Inferior parietal cortex (tissue), 1 donor: ENCODE data around the gene KDM3B.

ENCODE experiments used
- DNase-seq: peaks from one replicate; pipeline ENCODE4 v3.0.0-alpha.2; 2016; ENCODE audit errors: extremely low spot score

Gene KDM3B

DNA sequence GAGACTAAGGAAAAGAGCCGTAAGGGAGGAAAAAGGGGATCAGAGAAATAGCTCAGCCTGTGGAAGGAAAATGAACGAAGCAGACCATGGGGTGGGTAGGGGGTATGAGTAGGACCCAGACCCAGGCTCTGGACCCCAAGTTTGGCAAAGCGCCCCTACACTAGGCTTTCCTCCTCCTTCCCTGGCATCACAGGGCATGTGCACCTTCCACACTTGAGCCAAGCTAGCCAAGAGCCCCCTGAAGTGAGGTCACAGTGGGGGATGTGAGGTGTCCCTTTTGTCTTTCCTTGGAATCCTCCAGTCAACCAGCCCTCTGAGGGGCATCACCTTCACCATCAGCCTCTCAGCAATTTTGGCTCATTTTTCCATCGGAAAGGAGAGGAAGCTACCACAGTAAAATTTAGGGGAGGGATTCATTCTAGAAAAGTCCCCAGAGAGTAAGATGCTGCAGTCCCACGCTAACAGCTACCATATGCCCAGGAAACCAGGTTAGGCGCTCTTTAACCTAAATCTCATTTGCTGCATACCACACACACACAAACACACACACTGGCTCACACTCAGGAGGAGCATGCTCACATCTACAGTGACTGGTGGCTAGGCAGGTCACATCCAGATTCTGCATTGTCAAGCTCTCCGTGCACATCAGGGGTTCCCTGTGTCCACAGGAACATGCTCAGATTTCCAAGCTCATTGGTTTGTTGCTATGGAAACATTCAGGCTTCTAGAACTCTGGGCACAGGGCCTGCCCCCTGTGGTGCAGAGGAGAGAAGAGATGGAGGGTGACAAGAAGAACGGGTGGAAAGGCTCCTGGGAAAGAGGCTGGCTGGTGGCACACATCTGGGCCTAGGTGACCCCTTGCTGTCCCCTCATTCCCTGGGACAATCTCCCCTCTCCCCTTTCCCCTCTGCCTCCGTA lies 96.3 kb downstream of the KDM3B start:
- DNase-seq: peak; percentile 48

DNA sequence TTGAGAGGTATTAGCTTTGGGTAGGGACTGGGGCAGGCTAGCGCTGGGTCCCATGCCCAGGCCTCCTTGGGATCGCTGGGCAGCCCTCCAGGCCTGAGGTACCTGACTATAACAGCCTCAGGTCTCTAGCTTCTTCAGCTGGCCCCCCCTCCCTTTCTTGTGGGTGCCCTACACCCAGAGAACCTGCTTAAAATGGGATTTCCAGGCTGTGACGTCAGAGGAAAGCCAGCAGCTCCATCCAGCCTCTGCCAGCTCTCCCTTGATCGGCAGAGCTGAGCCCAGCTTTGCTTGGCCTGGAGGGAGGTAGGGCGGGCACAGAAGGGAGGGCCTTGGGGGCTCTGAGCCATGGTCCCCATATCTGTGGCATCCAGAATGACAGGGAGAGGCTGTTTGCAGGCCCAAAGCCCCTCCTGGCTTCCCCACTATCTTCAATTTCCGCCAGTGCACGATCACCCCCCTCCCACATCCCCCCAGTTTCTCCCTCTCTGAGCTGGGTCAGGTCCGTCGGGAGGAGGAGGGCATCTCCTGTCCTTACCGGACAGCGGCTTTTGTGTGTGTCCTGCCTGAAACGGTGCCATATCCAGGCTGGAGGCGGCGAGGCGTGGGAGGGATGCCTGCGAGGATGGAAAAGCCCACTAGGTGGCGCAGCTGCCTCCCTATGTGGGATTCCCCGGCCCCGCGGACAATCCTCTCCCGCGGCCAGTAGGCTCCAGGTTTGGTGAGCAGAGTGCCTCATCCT lies 97.2 kb downstream of the KDM3B start:
- peak; percentile 88 for DNase-seq

DNA sequence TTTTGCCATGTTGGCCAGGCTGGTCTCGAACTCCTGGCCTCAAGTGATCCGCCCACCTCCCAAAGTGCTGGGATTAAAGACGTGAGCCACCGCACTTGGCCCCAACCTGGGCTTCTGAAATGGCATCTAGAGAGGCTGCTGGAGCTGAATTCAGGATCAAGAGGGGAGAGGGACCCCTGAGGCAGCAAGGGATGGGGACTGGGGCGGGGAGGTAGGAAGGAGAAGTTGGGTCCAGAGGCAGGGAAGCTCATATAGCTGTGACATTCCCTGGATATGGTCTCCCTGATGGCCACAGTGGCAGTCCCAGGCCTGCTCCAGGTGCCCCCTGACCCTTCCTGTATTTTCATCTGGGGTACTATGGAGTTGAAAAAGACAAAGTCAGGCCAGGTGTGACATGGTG lies 98.5 kb downstream of the KDM3B start:
- no peak for DNase-seq

DNA sequence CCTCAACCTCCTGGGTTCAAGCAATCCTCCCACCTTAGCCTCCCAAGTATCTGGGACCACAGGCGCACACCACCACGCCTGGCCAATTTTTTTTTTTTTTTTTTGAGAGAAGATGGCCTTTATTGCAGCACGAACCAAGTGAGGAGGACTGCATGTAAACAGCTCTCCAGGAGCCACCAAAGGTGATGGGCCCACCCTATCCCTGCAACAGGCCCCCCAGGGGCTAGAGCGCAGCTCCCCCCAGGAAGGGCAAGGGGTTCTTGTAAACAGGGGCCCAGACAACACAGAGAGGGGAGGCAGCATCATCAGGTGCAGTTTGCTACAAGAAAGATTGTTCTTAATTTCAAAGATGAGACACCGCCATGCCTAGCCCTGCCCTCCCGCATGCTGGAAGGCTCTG lies 100.2 kb downstream of the KDM3B start:
- no peak for DNase-seq

- no peak for DNase-seq
Observed at GRCh38 chr5:138453590-138453989, 101.1 kb downstream of the KDM3B start.

- DNase-seq: no peak
Observed at GRCh38 chr5:138454121-138454520, 101.6 kb downstream of the KDM3B start.

DNA sequence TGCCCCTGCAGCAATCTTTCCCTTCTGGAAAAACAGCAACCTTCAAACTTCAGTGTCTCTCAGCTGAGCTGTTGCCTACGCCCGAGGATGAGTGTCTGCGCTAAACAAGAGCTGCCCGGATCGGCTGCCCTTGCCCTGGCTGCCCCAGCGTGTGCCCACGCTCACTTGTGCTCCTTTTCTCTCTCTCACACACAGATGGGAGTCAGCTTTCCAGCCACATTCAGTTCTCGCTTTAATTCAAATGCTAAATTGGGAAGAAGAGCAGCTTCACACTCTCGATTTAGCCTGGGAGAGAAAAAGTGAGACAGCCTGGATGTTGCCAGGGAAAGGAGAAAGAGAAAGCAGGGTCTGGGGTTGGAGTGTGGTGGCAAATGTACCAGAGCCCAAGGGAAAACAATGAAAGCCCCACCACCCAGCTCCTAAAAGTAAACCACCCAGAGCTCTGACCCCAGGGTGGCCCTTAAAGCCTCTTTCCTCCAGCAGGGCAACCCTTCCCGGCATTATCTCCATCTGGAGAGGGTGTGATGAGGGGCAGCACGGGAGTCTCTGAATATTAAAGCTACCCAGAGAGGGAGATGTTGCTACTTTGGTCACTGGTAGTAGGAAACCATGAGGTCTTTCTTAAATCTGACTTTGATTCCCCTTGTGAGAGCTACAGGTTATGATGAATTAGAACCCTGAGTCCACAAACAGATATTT lies 102.9 kb downstream of the KDM3B start:
- peak; percentile 71 for DNase-seq

- no peak for DNase-seq
Observed at GRCh38 chr5:138457531-138458275, 105.2 kb downstream of the KDM3B start.

- peak; percentile 42 for DNase-seq
Observed at GRCh38 chr5:138458384-138458783, 105.9 kb downstream of the KDM3B start.

DNA sequence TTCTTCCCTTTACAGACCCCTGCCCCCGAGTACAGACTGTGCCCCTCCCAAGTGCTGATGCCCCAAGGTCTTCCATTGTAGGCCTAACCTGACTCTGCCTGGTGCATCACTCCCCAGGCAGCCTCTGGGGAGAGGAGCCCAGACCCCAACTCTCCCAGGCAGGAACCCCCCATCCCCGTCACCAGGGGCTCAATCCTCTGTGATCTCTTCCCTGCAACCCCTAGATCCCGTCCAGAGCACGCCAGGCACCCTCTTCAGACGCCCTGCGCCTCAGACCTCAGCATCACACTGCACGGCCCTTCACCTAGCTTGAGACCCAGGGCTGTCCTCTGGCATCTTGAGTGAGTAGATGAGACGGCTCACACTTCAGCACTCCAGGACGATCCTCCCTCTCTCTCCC lies 106.4 kb downstream of the KDM3B start:
- DNase-seq: no peak

DNA sequence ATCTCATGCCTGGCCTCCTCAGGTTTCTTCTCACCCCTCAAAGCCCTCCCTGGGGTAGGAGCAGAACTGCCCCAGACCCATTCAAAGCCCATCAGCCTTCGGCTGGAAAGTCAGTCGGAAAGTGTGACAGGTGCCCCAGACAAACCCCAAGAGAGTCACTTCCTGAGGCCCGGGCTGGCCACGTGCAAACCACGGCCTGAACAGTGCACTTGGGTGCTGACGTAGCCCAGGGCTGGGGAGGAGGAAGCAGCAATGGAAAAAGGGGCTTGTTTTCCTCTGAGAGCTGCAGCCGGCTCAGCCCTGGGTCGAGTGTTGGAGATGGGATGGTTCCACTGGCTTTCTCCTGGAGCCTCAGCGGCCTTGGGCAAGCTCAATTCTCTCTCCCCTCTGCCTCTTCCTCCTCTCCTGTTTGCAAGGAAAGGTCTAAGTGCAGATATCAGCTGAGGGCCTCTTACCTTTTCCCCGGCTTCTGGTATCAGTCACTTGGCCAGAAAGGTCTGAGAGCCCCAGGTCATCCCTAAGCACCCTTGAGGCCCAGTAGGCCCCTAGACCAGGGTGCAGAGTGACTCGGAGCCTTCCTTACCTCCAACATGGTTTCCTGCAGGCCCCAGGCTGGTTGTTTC lies 106.9 kb downstream of the KDM3B start:
- DNase-seq: no peak

- no peak for DNase-seq
Observed at GRCh38 chr5:138460032-138460693, 107.7 kb downstream of the KDM3B start.

DNA sequence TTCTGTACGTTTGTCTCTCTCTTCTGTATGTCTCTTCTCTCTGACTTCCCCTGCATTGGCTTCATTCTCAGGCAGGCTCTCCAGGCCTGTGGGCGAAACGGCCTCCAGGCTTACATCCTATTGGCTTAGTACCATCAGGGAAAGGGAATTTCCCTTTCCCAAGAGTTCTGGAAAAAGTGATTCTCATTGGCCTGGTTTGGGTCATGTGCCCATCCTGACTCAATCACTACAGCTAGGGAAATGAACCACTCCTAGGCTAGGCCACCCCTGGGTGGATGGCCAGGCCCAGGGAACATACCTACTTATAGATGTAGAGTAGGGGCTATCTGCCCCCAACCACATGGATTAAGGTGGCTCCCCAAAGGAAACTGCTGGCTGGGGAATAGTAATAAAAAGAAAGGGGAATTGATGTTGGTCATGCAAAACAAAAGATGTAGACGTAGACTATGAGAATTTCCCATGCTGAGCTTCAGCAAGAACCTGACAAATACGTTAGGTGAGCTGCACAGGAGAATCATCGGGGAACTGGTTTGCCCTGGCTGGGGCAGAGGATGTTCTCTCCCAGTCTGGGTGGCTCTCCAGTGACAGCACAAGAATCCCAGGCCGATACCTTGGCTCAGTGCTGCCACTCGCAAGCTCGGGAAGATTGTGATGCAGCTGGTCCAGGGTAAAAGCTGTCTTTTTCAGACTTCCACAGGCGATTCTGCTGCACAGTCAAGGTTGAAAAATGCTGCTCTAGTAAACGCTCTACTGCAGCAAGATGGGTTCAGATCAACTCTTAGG lies 109.0 kb downstream of the KDM3B start:
- peak; percentile 48 for DNase-seq

GRCh38 chr5:138463419-138464007 lies 111.0 kb downstream of the KDM3B start:
- DNase-seq: no peak

GRCh38 chr5:138464008-138464387 lies 111.5 kb downstream of the KDM3B start:
- DNase-seq: peak; percentile 92

DNA sequence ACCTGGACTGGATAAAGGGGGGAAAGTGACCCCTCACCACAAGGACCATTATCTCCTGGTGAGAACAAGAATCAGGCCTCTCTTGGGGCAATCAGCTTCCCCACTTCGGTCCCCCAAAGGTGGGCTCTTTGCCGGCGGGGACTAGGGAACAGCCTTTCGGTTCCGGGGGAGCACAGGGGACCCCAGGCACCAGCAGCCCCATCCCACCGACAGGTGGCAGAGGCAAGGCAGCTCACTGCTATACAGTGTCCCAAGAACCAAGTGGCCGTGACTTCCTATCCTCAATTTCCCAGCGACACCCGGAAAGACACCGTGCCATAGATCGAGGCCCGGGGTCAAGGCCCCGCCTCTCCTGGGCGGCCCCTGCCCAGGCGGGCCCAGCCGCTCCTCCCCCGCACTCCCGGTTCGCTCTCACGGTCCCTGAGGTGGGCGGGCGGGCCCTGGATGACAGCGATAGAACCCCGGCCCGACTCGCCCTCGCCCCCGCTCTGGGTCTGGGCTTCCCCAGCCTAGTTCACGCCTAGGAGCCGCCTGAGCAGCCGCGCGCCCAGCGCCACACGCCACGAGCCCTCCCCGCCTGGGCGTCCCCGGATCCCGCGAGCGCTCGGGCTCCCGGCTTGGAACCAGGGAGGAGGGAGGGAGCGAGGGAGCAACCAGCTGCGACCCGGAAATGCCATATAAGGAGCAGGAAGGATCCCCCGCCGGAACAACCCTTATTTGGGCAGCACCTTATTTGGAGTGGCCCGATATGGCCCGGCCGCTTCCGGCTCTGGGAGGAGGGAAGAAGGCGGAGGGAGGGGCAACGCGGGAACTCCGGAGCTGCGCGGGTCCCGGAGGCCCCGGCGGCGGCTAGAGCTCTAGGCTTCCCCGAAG lies 112.1 kb downstream of the KDM3B start:
- DNase-seq: peak; percentile 99

DNA sequence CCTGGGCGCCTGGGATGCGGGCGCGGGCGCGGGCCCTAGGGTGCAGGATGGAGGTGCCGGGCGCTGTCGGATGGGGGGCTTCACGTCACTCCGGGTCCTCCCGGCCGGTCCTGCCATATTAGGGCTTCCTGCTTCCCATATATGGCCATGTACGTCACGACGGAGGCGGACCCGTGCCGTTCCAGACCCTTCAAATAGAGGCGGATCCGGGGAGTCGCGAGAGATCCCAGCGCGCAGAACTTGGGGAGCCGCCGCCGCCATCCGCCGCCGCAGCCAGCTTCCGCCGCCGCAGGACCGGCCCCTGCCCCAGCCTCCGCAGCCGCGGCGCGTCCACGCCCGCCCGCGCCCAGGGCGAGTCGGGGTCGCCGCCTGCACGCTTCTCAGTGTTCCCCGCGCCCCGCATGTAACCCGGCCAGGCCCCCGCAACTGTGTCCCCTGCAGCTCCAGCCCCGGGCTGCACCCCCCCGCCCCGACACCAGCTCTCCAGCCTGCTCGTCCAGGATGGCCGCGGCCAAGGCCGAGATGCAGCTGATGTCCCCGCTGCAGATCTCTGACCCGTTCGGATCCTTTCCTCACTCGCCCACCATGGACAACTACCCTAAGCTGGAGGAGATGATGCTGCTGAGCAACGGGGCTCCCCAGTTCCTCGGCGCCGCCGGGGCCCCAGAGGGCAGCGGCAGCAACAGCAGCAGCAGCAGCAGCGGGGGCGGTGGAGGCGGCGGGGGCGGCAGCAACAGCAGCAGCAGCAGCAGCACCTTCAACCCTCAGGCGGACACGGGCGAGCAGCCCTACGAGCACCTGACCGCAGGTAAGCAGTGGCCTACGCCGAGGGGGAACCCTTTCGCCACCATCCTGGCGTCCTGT lies 113.0 kb downstream of the KDM3B start, which contains the start of gene EGR1:
TSS of gene EGR1 (plus strand) at position 219 of the 864 bp plus-strand sequence. CDS start at position 502, 283 bp downstream.
- peak; percentile 98 for DNase-seq
